PC-9 (cell line): ENCODE measurements around the gene NFKBIB.

Experiments used
- EZH2 ChIP-seq: fragments of 200-600 bp; sonication (generic); IDR thresholded peaks from 2 replicates; pipeline ENCODE4 v1.8.0; 2017; ENCODE audit warnings: antibody characterized with exemption, low read depth
- TF ChIP-seq, protein P1 (sequence below): fragments of 200-600 bp; sonication (generic); conservative IDR thresholded peaks from 2 replicates; pipeline ENCODE4 v1.6.1; 2017; ENCODE audit warnings: mixed run types, antibody characterized with exemption, mild to moderate bottlenecking, moderate library complexity

- TF ChIP-seq, protein P1, sequence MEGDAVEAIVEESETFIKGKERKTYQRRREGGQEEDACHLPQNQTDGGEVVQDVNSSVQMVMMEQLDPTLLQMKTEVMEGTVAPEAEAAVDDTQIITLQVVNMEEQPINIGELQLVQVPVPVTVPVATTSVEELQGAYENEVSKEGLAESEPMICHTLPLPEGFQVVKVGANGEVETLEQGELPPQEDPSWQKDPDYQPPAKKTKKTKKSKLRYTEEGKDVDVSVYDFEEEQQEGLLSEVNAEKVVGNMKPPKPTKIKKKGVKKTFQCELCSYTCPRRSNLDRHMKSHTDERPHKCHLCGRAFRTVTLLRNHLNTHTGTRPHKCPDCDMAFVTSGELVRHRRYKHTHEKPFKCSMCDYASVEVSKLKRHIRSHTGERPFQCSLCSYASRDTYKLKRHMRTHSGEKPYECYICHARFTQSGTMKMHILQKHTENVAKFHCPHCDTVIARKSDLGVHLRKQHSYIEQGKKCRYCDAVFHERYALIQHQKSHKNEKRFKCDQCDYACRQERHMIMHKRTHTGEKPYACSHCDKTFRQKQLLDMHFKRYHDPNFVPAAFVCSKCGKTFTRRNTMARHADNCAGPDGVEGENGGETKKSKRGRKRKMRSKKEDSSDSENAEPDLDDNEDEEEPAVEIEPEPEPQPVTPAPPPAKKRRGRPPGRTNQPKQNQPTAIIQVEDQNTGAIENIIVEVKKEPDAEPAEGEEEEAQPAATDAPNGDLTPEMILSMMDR, result no peak
- no peak for TF ChIP-seq EZH2
These were observed 17.7 kb downstream of the NFKBIB start for GRCh38 chr19:38917516-38917915.
